ENCODE data around the gene SEL1L3. TPM values are rescaled to one million over a fixed set of nuclear protein-coding genes. Genes with fewer than 3 reads are reported as not detected.

Gene SEL1L3
- total and polyA plus RNA-seq, 2 of the 13 experiments (the other 11 are each of a cell fraction or from before 2014, with no cell fraction given) = 0.28 to 1.1 TPM

- no peak for TF ChIP-seq SATB2 (CRISPR knock-in tag; IDR thresholded peaks at IDR 0.05)
- no peak for TF ChIP-seq ZNF672 (CRISPR knock-in tag; IDR thresholded peaks at IDR 0.05)
- TF ChIP-seq JUNB (CRISPR knock-in tag; IDR thresholded peaks at IDR 0.05; ENCODE audit: borderline replicate concordance) = no peak
- no peak for TF ChIP-seq ZNF234 (CRISPR knock-in tag; conservative IDR thresholded peaks at IDR 0.05)
- TF ChIP-seq MEIS1 (CRISPR knock-in tag; IDR thresholded peaks at IDR 0.05; ENCODE audit: borderline replicate concordance) = no peak
- no peak for TF ChIP-seq MYC (CRISPR knock-in tag; IDR thresholded peaks at IDR 0.05; ENCODE audit: borderline replicate concordance)
- TF ChIP-seq ZNF839 (CRISPR knock-in tag; IDR thresholded peaks at IDR 0.05; ENCODE audit: borderline replicate concordance) = no peak
- TF ChIP-seq MLXIP (CRISPR knock-in tag; IDR thresholded peaks at IDR 0.05; ENCODE audit: borderline replicate concordance) = no peak
- no peak for TF ChIP-seq ZNF383 (CRISPR knock-in tag; IDR thresholded peaks at IDR 0.05; ENCODE audit: borderline replicate concordance)
- no peak for TF ChIP-seq AGO2 (optimal IDR thresholded peaks at IDR 0.05; ENCODE audit: low read depth, low read length)
Measured at GRCh38 chr4:25786497-25787065, 76.2 kb downstream of the SEL1L3 start (continued).

- no TSS peak for BruUV-seq (replicated peaks)
- Histone ChIP-seq H3K9me3 (ENCODE audit: low read length) (no peaks in the 10 kb centered on the region), H3K9ac (ENCODE audit: insufficient read depth, low read depth, low read length) (no peak overlapping the region), H3K36me3 (replicated peaks in 1 of 2; ENCODE audit: control insufficient read depth in 1 of 2, insufficient read depth in 2 of 2, low read length in 2 of 2) (no peaks in the 10 kb centered on the region), H3K79me2 (ENCODE audit: insufficient read depth, low read length) (no peaks in the 10 kb centered on the region), H3K27ac (ENCODE audit: extremely low read length, insufficient read depth, low read length) (no peak overlapping the region), H4K20me1 (ENCODE audit: insufficient read depth, low read length) (no peaks in the 10 kb centered on the region), H2AFZ (ENCODE audit: low read length) (no peak overlapping the region), H3K4me1 (ENCODE audit: insufficient read depth, low read length) (no peaks in the 10 kb centered on the region), H3K4me2 (ENCODE audit: low read depth, low read length) (no peak overlapping the region), H3K27me3 (ENCODE audit: control insufficient read depth in 1 of 2, insufficient read depth in 2 of 2, low read length in 2 of 2) (no peaks in the 10 kb centered on the region), H3K4me3 (replicated peaks in 1 of 3; ENCODE audit: insufficient read depth in 1 of 3, low read depth in 2 of 3, low read length in 3 of 3) (no peak overlapping the region)
- intact Hi-C loops (cut with micrococcal nuclease; ENCODE audit: unreplicated experiment) = no loop called here
- ChIA-PET POLR2A (no interaction called here), CTCF (ENCODE audit: low intra/inter-chr PET ratio, low total read pairs) (no interaction called here)
- ATAC-seq (no peak), DNase-seq (ENCODE audit: low spot score) (no peak), FAIRE-seq (no peak)
- in situ Hi-C loops (cut with HindIII; ENCODE audit: extremely low pct_ligation_motif_present, low pct_unique_long_range_greater_than_20kb) = no loop called here
- 53% methylated on average over 9 of the region's 9 CpGs for WGBS (ENCODE audit: low lambda C conversion rate)
- TF ChIP-seq ZNF18 (CRISPR knock-in tag; IDR thresholded peaks at IDR 0.05; ENCODE audit: insufficient replicate concordance) (no peak), HDAC2 (CRISPR knock-in tag; IDR thresholded peaks at IDR 0.05) (no peak), ZNF713 (CRISPR knock-in tag; IDR thresholded peaks at IDR 0.05) (no peak), TEF (CRISPR knock-in tag; IDR thresholded peaks at IDR 0.05) (no peak), TGIF2 (CRISPR knock-in tag; IDR thresholded peaks at IDR 0.05) (no peak), ZNF614 (CRISPR knock-in tag; IDR thresholded peaks at IDR 0.05; ENCODE audit: borderline replicate concordance) (no peak), ETV5 (CRISPR knock-in tag; IDR thresholded peaks at IDR 0.05; ENCODE audit: borderline replicate concordance) (no peak)
Measured at GRCh38 chr4:25783943-25784342, 78.8 kb downstream of the SEL1L3 start.

Data from HepG2 (cell line).